ENCODE results near the gene BICDL2. TPM values are rescaled to one million over a fixed set of nuclear protein-coding genes. Genes with fewer than 3 reads are reported as not detected.

BICDL2 gene
- total and polyA plus RNA-seq, 2 donors (not counting 1 experiment from before 2014, with no cell fraction given): not detected

DNA sequence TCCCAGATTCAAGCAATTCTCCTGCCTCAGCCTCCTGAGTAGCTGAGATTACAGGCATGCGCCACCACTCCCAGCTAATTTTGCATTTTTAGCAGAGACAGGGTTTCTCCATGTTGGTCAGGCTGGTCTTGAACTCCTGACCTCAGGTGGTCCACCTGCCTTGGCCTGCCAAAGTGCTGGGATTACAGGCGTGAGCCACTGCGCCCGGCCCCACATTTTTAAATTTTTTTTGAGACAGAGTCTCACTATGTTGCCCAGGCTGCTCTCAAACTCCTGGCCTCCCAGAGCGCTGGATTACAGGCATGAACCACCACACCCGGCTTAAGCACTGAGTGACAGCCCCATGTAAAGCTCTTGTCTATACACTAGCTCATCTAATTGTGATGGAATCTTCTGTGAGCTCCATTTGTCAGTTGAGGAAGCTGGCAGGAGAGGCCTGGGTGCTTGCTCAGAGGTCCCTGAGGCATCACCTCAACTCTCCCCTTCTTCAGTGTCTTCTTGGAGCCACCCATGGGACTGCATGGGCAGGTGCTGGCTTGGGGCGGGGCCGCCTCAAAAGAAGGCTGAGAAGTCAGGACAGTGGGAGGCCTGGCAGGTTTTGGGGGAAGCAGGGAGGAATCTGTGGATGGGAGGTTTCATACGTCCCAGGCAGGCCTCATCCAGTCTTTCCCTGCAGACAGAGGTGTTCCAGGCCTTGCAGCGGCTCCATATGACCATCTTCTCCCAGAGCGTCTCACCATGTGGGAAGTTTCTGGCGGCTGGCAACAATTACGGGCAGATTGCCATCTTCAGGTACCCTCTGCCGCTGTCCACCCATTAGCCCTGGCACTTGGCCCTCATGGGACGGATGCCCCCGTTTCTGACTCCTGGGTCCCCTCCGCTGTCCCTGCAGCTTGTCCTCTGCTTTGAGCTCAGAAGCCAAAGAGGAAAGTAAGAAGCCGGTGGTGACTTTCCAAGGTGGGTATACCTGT lies 11.4 kb downstream of the BICDL2 start:
- TF ChIP-seq EZH2 (IDR thresholded peaks at IDR 0.05; ENCODE audit: low read length, missing control alignments): no peak
- TF ChIP-seq, protein P1, sequence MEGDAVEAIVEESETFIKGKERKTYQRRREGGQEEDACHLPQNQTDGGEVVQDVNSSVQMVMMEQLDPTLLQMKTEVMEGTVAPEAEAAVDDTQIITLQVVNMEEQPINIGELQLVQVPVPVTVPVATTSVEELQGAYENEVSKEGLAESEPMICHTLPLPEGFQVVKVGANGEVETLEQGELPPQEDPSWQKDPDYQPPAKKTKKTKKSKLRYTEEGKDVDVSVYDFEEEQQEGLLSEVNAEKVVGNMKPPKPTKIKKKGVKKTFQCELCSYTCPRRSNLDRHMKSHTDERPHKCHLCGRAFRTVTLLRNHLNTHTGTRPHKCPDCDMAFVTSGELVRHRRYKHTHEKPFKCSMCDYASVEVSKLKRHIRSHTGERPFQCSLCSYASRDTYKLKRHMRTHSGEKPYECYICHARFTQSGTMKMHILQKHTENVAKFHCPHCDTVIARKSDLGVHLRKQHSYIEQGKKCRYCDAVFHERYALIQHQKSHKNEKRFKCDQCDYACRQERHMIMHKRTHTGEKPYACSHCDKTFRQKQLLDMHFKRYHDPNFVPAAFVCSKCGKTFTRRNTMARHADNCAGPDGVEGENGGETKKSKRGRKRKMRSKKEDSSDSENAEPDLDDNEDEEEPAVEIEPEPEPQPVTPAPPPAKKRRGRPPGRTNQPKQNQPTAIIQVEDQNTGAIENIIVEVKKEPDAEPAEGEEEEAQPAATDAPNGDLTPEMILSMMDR (conservative IDR thresholded peaks at IDR 0.05 in 1 of 2, IDR thresholded peaks at IDR 0.05 in 1 of 2; ENCODE audit: low read depth in 1 of 2, low read length in 2 of 2): no peak

GRCh38 chr16:3023669-3024478 lies 12.9 kb downstream of the BICDL2 start, which contains the start of the genes HCFC1R1 and THOC6:
HCFC1R1 (minus strand) TSS chr16:3023942; CDS start chr16:3023941, 1 bp downstream.
THOC6 (plus strand) TSS chr16:3024035; CDS start chr16:3024327, 292 bp downstream.
- no peaks in the 10 kb centered on the region for H4K20me1 ChIP-seq (ENCODE audit: control insufficient read depth, extremely low read depth, insufficient read depth, low read length)
- H3K27me3 ChIP-seq (ENCODE audit: control insufficient read depth, insufficient read depth, low read length): no peaks in the 10 kb centered on the region
- H3K4me2 ChIP-seq (ENCODE audit: extremely low read depth, insufficient read depth, low read length): peak within 1 kb of the TSS; percentile 99

More for the DNA sequence above, 11.4 kb downstream of the BICDL2 start:
- peaks cover 5% of the 10 kb centered on the region for H3K27me3 ChIP-seq (ENCODE audit: control insufficient read depth, insufficient read depth, low read length)
- H3K4me1 ChIP-seq (ENCODE audit: control insufficient read depth, extremely low read depth, insufficient read depth, low read length): peaks cover 7% of the 10 kb centered on the region
- no peak overlapping the region for H2AFZ ChIP-seq (ENCODE audit: low read length)
- no peaks in the 10 kb centered on the region for H3K9me3 ChIP-seq (ENCODE audit: control insufficient read depth, insufficient read depth, low read depth, low read length)
- no peaks in the 10 kb centered on the region for H4K20me1 ChIP-seq (ENCODE audit: control insufficient read depth, extremely low read depth, insufficient read depth, low read length)
- H3K4me2 ChIP-seq (ENCODE audit: extremely low read depth, insufficient read depth, low read length): no peak overlapping the region
- DNase-seq (ENCODE audit: low read depth in 2 of 2): no peak
- H3K27ac ChIP-seq (ENCODE audit: insufficient read depth, low read length): no peak overlapping the region
- no peak overlapping the region for H3K4me3 ChIP-seq (replicated peaks in 1 of 4; ENCODE audit: control extremely low read depth in 1 of 4, insufficient read depth in 1 of 4, low read depth in 3 of 4, low read length in 4 of 4)
- peaks cover 27% of the 10 kb centered on the region for H3K36me3 ChIP-seq (ENCODE audit: control insufficient read depth, insufficient read depth, low read length)
- H3K79me2 ChIP-seq (ENCODE audit: control insufficient read depth, insufficient read depth, low read length): peaks cover 2% of the 10 kb centered on the region
- no peak overlapping the region for H3K9ac ChIP-seq (ENCODE audit: insufficient read depth, low read length)

More at GRCh38 chr16:3023669-3024478, 12.9 kb downstream of the BICDL2 start, which contains the start of the genes HCFC1R1 and THOC6:
- Histone ChIP-seq H3K9me3 (ENCODE audit: control insufficient read depth, insufficient read depth, low read depth, low read length) (no peaks in the 10 kb centered on the region), H2AFZ (ENCODE audit: low read length) (no peak within 1 kb of the TSS), H3K4me3 (replicated peaks in 1 of 4; ENCODE audit: control extremely low read depth in 1 of 4, insufficient read depth in 1 of 4, low read depth in 3 of 4, low read length in 4 of 4) (peak within 1 kb of the TSS; percentile 51 to 100 (median 82)), H3K9ac (ENCODE audit: insufficient read depth, low read length) (peak within 1 kb of the TSS; percentile 78), H3K4me1 (ENCODE audit: control insufficient read depth, extremely low read depth, insufficient read depth, low read length) (peaks cover 7% of the 10 kb centered on the region), H3K36me3 (ENCODE audit: control insufficient read depth, insufficient read depth, low read length) (peaks cover 27% of the 10 kb centered on the region), H3K79me2 (ENCODE audit: control insufficient read depth, insufficient read depth, low read length) (peaks cover 2% of the 10 kb centered on the region), H3K27ac (ENCODE audit: insufficient read depth, low read length) (peak within 1 kb of the TSS; percentile 99)
- DNase-seq (ENCODE audit: low read depth in 2 of 2): peak; percentile 97 to 98
- no peak for TF ChIP-seq EZH2 (IDR thresholded peaks at IDR 0.05; ENCODE audit: low read length, missing control alignments)
- TF ChIP-seq, protein P1 (conservative IDR thresholded peaks at IDR 0.05 in 1 of 2, IDR thresholded peaks at IDR 0.05 in 1 of 2; ENCODE audit: low read depth in 1 of 2, low read length in 2 of 2): no peak

All from fibroblast of lung (primary cell).